HL-60 (cell line): ENCODE data around the gene XXYLT1.

Experiments used
- TF ChIP-seq, protein P1 (sequence below): IDR thresholded peaks from one replicate; pipeline ENCODE4 v1.5.1; 2011; ENCODE audit warnings: low read length, control low read depth, inconsistent platforms; ENCODE audit not compliant: insufficient read depth
- TF ChIP-seq, protein P2 (sequence below): IDR thresholded peaks from 2 replicates; pipeline ENCODE4 v1.6.1; 2012; ENCODE audit warnings: low read depth; ENCODE audit not compliant: insufficient replicate concordance

DNA sequence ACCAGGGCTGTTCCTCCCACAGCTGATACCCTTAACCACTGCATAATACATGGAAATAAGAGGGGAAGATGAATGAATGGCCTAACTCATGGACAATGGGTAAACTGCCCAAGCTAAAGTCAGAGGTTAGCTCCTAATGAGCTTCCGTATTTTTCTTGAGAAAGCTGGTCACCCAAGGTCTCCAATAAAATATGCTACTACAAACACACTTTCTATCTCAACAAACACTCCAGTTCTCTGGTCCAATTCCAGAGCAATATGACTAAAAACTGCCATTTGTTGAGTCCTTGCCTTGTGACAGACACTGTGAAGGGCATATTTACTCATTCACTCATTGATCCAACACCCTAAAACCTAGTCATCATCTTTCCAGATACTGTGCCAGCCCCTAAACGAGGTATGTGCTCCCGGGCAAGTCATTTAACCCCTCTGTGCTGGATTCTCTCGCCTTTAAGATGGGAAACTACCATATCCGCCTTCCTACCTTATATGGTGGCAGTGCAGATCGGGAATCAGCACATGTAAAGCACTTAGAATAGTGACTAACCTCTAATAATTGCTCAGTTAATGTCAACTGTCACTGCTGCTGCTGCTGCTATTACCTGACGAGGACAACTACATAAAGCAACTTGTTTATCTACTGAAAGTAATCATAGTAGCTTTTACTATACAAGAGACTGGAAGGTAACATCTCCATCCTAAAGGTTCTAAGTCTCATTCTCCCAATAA is 89.1 kb downstream of the XXYLT1 start:
- TF ChIP-seq, protein P1, sequence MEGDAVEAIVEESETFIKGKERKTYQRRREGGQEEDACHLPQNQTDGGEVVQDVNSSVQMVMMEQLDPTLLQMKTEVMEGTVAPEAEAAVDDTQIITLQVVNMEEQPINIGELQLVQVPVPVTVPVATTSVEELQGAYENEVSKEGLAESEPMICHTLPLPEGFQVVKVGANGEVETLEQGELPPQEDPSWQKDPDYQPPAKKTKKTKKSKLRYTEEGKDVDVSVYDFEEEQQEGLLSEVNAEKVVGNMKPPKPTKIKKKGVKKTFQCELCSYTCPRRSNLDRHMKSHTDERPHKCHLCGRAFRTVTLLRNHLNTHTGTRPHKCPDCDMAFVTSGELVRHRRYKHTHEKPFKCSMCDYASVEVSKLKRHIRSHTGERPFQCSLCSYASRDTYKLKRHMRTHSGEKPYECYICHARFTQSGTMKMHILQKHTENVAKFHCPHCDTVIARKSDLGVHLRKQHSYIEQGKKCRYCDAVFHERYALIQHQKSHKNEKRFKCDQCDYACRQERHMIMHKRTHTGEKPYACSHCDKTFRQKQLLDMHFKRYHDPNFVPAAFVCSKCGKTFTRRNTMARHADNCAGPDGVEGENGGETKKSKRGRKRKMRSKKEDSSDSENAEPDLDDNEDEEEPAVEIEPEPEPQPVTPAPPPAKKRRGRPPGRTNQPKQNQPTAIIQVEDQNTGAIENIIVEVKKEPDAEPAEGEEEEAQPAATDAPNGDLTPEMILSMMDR: no peak
- TF ChIP-seq, protein P2, sequence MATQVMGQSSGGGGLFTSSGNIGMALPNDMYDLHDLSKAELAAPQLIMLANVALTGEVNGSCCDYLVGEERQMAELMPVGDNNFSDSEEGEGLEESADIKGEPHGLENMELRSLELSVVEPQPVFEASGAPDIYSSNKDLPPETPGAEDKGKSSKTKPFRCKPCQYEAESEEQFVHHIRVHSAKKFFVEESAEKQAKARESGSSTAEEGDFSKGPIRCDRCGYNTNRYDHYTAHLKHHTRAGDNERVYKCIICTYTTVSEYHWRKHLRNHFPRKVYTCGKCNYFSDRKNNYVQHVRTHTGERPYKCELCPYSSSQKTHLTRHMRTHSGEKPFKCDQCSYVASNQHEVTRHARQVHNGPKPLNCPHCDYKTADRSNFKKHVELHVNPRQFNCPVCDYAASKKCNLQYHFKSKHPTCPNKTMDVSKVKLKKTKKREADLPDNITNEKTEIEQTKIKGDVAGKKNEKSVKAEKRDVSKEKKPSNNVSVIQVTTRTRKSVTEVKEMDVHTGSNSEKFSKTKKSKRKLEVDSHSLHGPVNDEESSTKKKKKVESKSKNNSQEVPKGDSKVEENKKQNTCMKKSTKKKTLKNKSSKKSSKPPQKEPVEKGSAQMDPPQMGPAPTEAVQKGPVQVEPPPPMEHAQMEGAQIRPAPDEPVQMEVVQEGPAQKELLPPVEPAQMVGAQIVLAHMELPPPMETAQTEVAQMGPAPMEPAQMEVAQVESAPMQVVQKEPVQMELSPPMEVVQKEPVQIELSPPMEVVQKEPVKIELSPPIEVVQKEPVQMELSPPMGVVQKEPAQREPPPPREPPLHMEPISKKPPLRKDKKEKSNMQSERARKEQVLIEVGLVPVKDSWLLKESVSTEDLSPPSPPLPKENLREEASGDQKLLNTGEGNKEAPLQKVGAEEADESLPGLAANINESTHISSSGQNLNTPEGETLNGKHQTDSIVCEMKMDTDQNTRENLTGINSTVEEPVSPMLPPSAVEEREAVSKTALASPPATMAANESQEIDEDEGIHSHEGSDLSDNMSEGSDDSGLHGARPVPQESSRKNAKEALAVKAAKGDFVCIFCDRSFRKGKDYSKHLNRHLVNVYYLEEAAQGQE: no peak
